K562 (cell line): ENCODE data around the gene CPPED1. TPM values are rescaled to one million over a fixed set of nuclear protein-coding genes. Genes with fewer than 3 reads are reported as not detected.

ENCODE experiments used
- ATAC-seq: fragments of 200-7000 bp; cut with Tn5 transposase; 3 replicates; pipeline ENCODE4 v1.9.1; 2020; ENCODE audit warnings: moderate library complexity
- BruUV-seq: library from RNA; stranded (reverse); fragments of 400-500 nt; replicated peaks from 2 replicates; lab custom pipeline; 2021; lab: Mats Ljungman, UMichigan
- CTCF ChIA-PET: fragments of 300-600 bp; formaldehyde crosslinking; extraction: SDS; loops from one replicate; lab custom pipeline; 2021; ENCODE audit warnings: low intra/inter-chr PET ratio; lab: Yijun Ruan, JAX
- POLR2A ChIA-PET: fragments of 300-600, 350-650 bp; sonication (Branson Sonifier 250); formaldehyde crosslinking; extraction: SDS; loops from one replicate; lab custom pipeline; 2021; ENCODE audit warnings: antibody characterized with exemption, inconsistent platforms; lab: Yijun Ruan, JAX
- DNase-seq, 4 experiments: peaks; one replicate each; pipeline versions ENCODE4 v3.0.0 to v3.0.0-alpha.2; 2011 to 2018; ENCODE audit warnings: low spot score in 3 of 4, mixed read lengths in 3 of 4; ENCODE audit errors: extremely low read depth in 1 of 4
- FAIRE-seq: peaks from 2 replicates; lab custom pipeline; 2011; peaks lifted over from hg19 to GRCh38; lab: Jason Lieb, UNC
- H2AFZ ChIP-seq: 2 replicates; pipeline ENCODE4 v1.6.0; 2011; ENCODE audit warnings: low read depth, low read length, control low read depth, inconsistent platforms
- H3K27ac ChIP-seq: fragments of 200-600 bp; 3 replicates; pipeline ENCODE4 v1.8.0; 2011; ENCODE audit warnings: low read depth, mild to moderate bottlenecking, control low read depth, inconsistent platforms, low read length, moderate library complexity, mixed read lengths; ENCODE audit errors: extremely low read depth
- H3K27me3 ChIP-seq, 2 experiments: fragments of 300-600 bp in 1 of 2; 2 replicates in 1 of 2; 3 replicates in 1 of 2; pipeline versions ENCODE4 v1.6.0 to v1.8.0; 2011; ENCODE audit warnings: inconsistent platforms in 2 of 2, low read length in 2 of 2, mild to moderate bottlenecking in 1 of 2, mixed read lengths in 1 of 2, moderate library complexity in 1 of 2; ENCODE audit not compliant: control insufficient read depth in 2 of 2, insufficient read depth in 2 of 2
- H3K36me3 ChIP-seq: fragments of 300-600 bp; 3 replicates; pipeline ENCODE4 v1.8.0; 2011; ENCODE audit warnings: mild to moderate bottlenecking, low read length, inconsistent platforms; ENCODE audit not compliant: control insufficient read depth, insufficient read depth
- H3K4me1 ChIP-seq, 2 experiments: fragments of 200-600 bp in 1 of 2; replicated peaks in 1 of 2; 2 replicates in 1 of 2; 3 replicates in 1 of 2; pipeline versions ENCODE4 v1.5.1 to v1.8.0; 2011; ENCODE audit warnings: inconsistent platforms in 2 of 2, low read length in 2 of 2, mild to moderate bottlenecking in 1 of 2, mixed read lengths in 1 of 2, moderate library complexity in 1 of 2; ENCODE audit not compliant: control insufficient read depth in 2 of 2, insufficient read depth in 2 of 2
- H3K4me2 ChIP-seq: 2 replicates; pipeline ENCODE4 v1.6.1; 2011; ENCODE audit warnings: low read length, control low read depth, inconsistent platforms, mixed read lengths; ENCODE audit not compliant: insufficient read depth
- H3K4me3 ChIP-seq: fragments of 200-600 bp; sonication (generic), shearing (Covaris generic); 2 replicates; pipeline ENCODE4 v1.5.1; 2016; ENCODE audit warnings: control low read depth, inconsistent platforms
- H3K79me2 ChIP-seq: fragments of 200-600 bp; 3 replicates; pipeline ENCODE4 v1.8.0; 2011; ENCODE audit warnings: low read length, inconsistent platforms; ENCODE audit not compliant: control insufficient read depth, insufficient read depth
- H3K9ac ChIP-seq, 2 experiments: 2 replicates each; pipeline versions ENCODE4 v1.6.0 to v1.6.1; 2011; ENCODE audit warnings: low read depth in 2 of 2, low read length in 2 of 2, control low read depth in 1 of 2, inconsistent platforms in 1 of 2, mild to moderate bottlenecking in 1 of 2, mixed read lengths in 1 of 2; ENCODE audit not compliant: insufficient read depth in 1 of 2
- H3K9me1 ChIP-seq: one replicate; pipeline ENCODE4 v1.6.0; 2011; ENCODE audit warnings: inconsistent platforms, mild to moderate bottlenecking, low read length, moderate library complexity; ENCODE audit not compliant: control insufficient read depth, insufficient read depth
- H3K9me3 ChIP-seq: replicated peaks from 2 replicates; pipeline ENCODE4 v1.5.1; 2011; ENCODE audit warnings: low read depth, low read length, inconsistent platforms; ENCODE audit not compliant: control insufficient read depth, insufficient read depth
- H4K20me1 ChIP-seq: replicated peaks from 2 replicates; pipeline ENCODE4 v1.6.1; 2011; ENCODE audit warnings: low read length, inconsistent platforms, mixed read lengths; ENCODE audit not compliant: control insufficient read depth, insufficient read depth
- CHAMP1 ChIP-seq: fragments of 450-650 bp; IDR thresholded peaks from 2 replicates; pipeline ENCODE4 v1.6.1; 2016; ENCODE audit warnings: mild to moderate bottlenecking
- EP300 ChIP-seq: IDR thresholded peaks from 2 replicates; pipeline ENCODE4 v1.6.1; 2012; ENCODE audit warnings: low read length, improper control_type of control experiment
- GABPA ChIP-seq: fragments of 200-800 bp; sonication (Bioruptor generic); conservative IDR thresholded peaks from 2 replicates; pipeline ENCODE4 v1.6.1; 2016; ENCODE audit warnings: low read depth, missing genetic modification characterization, missing compliant biosample characterization
- KAT8 ChIP-seq: fragments of 450-650 bp; IDR thresholded peaks from 2 replicates; pipeline ENCODE4 v1.6.1; 2016; ENCODE audit warnings: low read depth, mild to moderate bottlenecking
- KLF10 ChIP-seq: fragments of 250-450 bp; sonication (Bioruptor Pico); IDR thresholded peaks from 2 replicates; pipeline ENCODE4 v1.6.1; 2021; ENCODE audit warnings: matching md5 sums
- KLF16 ChIP-seq: IDR thresholded peaks from 2 replicates; pipeline ENCODE4 v1.6.1; 2016; ENCODE audit warnings: antibody characterized with exemption
- MXD1 ChIP-seq: fragments of 250-450 bp; sonication (Bioruptor Pico); IDR thresholded peaks from 2 replicates; pipeline ENCODE4 v1.8.0; 2021; ENCODE audit warnings: borderline replicate concordance, mild to moderate bottlenecking, moderate library complexity; ENCODE audit not compliant: poor library complexity, severe bottlenecking
- NR3C1 ChIP-seq: sonication (generic); formaldehyde crosslinking; IDR thresholded peaks from 2 replicates; pipeline ENCODE4 v1.8.1; 2022; ENCODE audit warnings: missing genetic modification reagents
- POLR2G ChIP-seq: fragments of 200-400 bp; formaldehyde crosslinking; IDR thresholded peaks from 2 replicates; pipeline ENCODE4 v1.6.1; 2017; ENCODE audit warnings: low read depth, mild to moderate bottlenecking, antibody characterized with exemption, low read length, moderate library complexity
- RNF219 ChIP-seq: fragments of 250-450 bp; sonication (Bioruptor Pico); IDR thresholded peaks from 2 replicates; pipeline ENCODE4 v1.5.0; 2022; ENCODE audit warnings: mild to moderate bottlenecking
- ZNF609 ChIP-seq: sonication (generic); formaldehyde crosslinking; IDR thresholded peaks from 2 replicates; pipeline ENCODE4 v1.8.1; 2023; ENCODE audit warnings: missing genetic modification reagents, mild to moderate bottlenecking, borderline replicate concordance
- WGBS: fragments of 100-300 bp; shearing (Covaris generic); methylation state at CpG from one replicate; pipeline ENCODE4 v1.1.6; 2016; ENCODE audit warnings: low coverage, mixed read lengths; ENCODE audit not compliant: insufficient coverage; ENCODE audit errors: missing lambda C conversion rate; 5-methylcytosine and 5-hydroxymethylcytosine counted together
- in situ Hi-C: fragments of 300-500 bp; cut with MboI; formaldehyde crosslinking; loops from 4 replicates; pipeline ENCODE4 v1.15.0; 2018; ENCODE audit warnings: inconsistent platforms, mixed read lengths
- intact Hi-C: fragments of 100-400 bp; cut with micrococcal nuclease; formaldehyde crosslinking; loops from 2 replicates; pipeline ENCODE4 v1.14.2; 2022
- polyA plus RNA-seq, 8 experiments: library from polyadenylated mRNA; depleted of rRNA in 4 of 8; stranded (reverse) in 5 of 8; unstranded in 3 of 8; fragments of >200 nt; fragmentation: Nextera tagmentation in 2 of 8; fragmentation: Illumina TruSeq in 1 of 8; extraction: Ambion mirVana in 2 of 8; extraction: Trizol in 1 of 8; gene quantifications; 2 replicates each; pipeline versions ENCODE4 v1.2.1 to v1.2.3, GENCODE V29; 2011 to 2014; ENCODE audit warnings: inconsistent platforms in 1 of 8, missing spikeins in 1 of 8
- total RNA-seq, 7 experiments: library from RNA; depleted of rRNA in 6 of 7; stranded (reverse); fragments of >200 nt in 6 of 7; fragmentation: Illumina TruSeq in 2 of 7; extraction: Trizol in 2 of 7; gene quantifications; 2 replicates each; pipeline versions ENCODE4 v1.2.1 to v1.2.3, GENCODE V29; 2011 to 2021; ENCODE audit warnings: low replicate concordance in 1 of 7

CPPED1 gene
- total and polyA plus RNA-seq, 9 of the 15 experiments (the other 6 are each of a cell fraction or from before 2014, with no cell fraction given): 7.5 to 25.7 (median 16.9) TPM

GRCh38 chr16:12811441-12812383, 8.0 kb upstream of the CPPED1 start:
- H3K4me1 ChIP-seq: no peaks in the 10 kb centered on the region; a peak in 2 of 5 replicates
- no TSS peak for BruUV-seq
- no peaks in the 10 kb centered on the region for H3K79me2 ChIP-seq
- H3K27ac ChIP-seq: no peak overlapping the region
- H3K9me1 ChIP-seq: no peaks in the 10 kb centered on the region
- no peak overlapping the region for H3K4me2 ChIP-seq
- intact Hi-C loops (no loop called here), in situ Hi-C loops (no loop called here)
- no peaks in the 10 kb centered on the region for H4K20me1 ChIP-seq
- H3K9me3 ChIP-seq: no peaks in the 10 kb centered on the region; the same call in 1 of the 2 replicates
- DNase-seq (no peak), ATAC-seq (no peak), FAIRE-seq (no peak)
- H3K9ac ChIP-seq: no peak overlapping the region
- 52% methylated on average over 4 of the region's 5 CpGs for WGBS
- POLR2A ChIA-PET: no interaction called here
- H2AFZ ChIP-seq: no peak overlapping the region
- CTCF ChIA-PET: no interaction called here
- H3K27me3 ChIP-seq: no peaks in the 10 kb centered on the region
- no peak overlapping the region for H3K4me3 ChIP-seq
- no peaks in the 10 kb centered on the region for H3K36me3 ChIP-seq
- TF ChIP-seq MXD1 (CRISPR knock-in tag) (no peak), EP300 (no peak), ZNF609 (CRISPR knock-in tag) (no peak), NR3C1 (no peak), CHAMP1 (no peak), RNF219 (CRISPR knock-in tag) (no peak), KLF16 (no peak), POLR2G (no peak), KAT8 (no peak), KLF10 (no peak), GABPA (tag) (no peak)
